Bronchial epithelial cell (primary cell): ENCODE data around the gene ELMO1. TPM values are rescaled to one million over a fixed set of nuclear protein-coding genes. Genes with fewer than 3 reads are reported as not detected.

Experiments used
- DNase-seq: peaks from one replicate; pipeline ENCODE4 v3.0.0-alpha.2; 2010; ENCODE audit warnings: low read depth
- FAIRE-seq: peaks from 2 replicates; lab custom pipeline; 2011; peaks lifted over from hg19 to GRCh38; lab: Jason Lieb, UNC
- H3K27me3 ChIP-seq: 2 replicates; pipeline ENCODE4 v1.5.1; 2011; ENCODE audit warnings: low read length; ENCODE audit not compliant: control insufficient read depth, insufficient read depth
- H3K36me3 ChIP-seq: 2 replicates; pipeline ENCODE4 v1.5.1; 2011; ENCODE audit warnings: low read length; ENCODE audit not compliant: control insufficient read depth, insufficient read depth
- H3K4me3 ChIP-seq: 2 replicates; pipeline ENCODE4 v1.5.1; 2011; ENCODE audit warnings: mild to moderate bottlenecking, low read depth, low read length, control low read depth
- total RNA-seq: library from RNA; depleted of rRNA; stranded (reverse); fragments of >200 nt; gene quantifications from 2 replicates; pipeline ENCODE4 v1.2.1, GENCODE V29; 2014
- TF ChIP-seq, protein P1 (sequence below): IDR thresholded peaks from 2 replicates; pipeline ENCODE4 v1.5.1; 2011; ENCODE audit warnings: mild to moderate bottlenecking, moderate library complexity, low read length, control low read depth, inconsistent platforms; ENCODE audit not compliant: insufficient read depth, severe bottlenecking

Gene ELMO1
- total RNA-seq, 1 donor from 2014 or later = under 0.01 TPM

DNA sequence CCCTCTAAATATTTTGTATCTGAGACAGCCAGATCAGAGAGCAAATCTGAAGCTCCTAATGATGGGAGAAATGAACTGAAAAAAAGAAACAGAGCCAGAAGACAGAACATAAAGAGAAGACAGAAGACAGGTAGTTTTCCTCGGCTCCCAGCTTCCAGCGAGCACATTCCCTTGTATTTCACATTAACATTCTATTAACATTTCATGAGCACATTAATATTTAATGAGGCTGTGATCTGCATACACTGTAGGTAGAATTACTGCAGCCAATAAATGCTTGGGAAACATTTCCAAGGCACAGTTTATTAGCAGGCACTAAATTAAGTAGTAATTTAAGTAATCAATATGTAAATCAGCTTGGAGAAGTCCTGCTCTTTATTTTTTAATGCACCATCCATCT lies 349.9 kb downstream of the ELMO1 start:
- TF ChIP-seq, protein P1, sequence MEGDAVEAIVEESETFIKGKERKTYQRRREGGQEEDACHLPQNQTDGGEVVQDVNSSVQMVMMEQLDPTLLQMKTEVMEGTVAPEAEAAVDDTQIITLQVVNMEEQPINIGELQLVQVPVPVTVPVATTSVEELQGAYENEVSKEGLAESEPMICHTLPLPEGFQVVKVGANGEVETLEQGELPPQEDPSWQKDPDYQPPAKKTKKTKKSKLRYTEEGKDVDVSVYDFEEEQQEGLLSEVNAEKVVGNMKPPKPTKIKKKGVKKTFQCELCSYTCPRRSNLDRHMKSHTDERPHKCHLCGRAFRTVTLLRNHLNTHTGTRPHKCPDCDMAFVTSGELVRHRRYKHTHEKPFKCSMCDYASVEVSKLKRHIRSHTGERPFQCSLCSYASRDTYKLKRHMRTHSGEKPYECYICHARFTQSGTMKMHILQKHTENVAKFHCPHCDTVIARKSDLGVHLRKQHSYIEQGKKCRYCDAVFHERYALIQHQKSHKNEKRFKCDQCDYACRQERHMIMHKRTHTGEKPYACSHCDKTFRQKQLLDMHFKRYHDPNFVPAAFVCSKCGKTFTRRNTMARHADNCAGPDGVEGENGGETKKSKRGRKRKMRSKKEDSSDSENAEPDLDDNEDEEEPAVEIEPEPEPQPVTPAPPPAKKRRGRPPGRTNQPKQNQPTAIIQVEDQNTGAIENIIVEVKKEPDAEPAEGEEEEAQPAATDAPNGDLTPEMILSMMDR = no peak
- Histone ChIP-seq H3K36me3 (no peaks in the 10 kb centered on the region), H3K27me3 (no peaks in the 10 kb centered on the region), H3K4me3 (no peak overlapping the region)
- no peak for FAIRE-seq
- no peak for DNase-seq

DNA sequence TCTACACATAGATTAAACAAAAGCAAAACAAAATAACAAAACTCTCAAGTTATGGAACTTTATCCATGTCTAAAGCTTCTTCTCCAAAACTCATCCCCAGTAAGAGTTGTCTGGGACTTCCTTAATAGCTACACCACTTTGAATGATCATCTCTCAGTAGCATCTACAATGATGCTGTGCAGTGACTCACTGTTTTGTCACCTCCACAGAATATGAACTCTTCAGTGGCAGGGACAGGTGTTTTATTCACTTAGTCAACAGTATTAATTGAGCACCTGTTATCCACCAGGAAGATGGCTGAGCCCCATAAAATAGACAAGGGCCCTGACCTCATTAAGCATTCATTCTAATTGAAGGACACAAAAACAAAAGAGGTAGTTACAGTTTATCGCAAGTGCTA lies 350.7 kb downstream of the ELMO1 start:
- Histone ChIP-seq H3K27me3 (no peaks in the 10 kb centered on the region), H3K4me3 (no peak overlapping the region), H3K36me3 (no peaks in the 10 kb centered on the region)
- peak; percentile 37 for DNase-seq
- TF ChIP-seq, protein P1 = no peak
- FAIRE-seq = no peak

DNA sequence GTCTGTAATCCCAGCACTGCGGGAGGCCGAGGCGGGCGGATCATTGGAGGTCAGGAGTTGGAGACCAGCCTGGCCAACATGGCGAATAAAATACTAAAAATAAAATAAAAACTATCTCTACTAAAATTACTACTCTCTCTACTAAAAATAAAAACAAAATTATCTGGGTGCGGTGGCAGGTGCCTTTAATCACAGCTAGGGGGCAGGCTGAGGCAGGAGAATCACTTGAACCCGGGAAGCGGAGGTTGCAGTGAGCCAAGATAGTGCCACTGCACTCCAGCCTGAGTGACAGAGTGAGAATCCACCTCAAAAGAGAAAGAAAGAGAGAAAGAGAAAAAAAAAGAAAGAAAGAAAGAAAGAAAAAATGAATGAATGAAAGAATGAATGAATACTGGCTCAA lies 351.4 kb downstream of the ELMO1 start:
- FAIRE-seq (no peak), DNase-seq (no peak)
- Histone ChIP-seq H3K4me3 (no peak overlapping the region), H3K27me3 (no peaks in the 10 kb centered on the region), H3K36me3 (no peaks in the 10 kb centered on the region)
- TF ChIP-seq, protein P1 = no peak

DNA sequence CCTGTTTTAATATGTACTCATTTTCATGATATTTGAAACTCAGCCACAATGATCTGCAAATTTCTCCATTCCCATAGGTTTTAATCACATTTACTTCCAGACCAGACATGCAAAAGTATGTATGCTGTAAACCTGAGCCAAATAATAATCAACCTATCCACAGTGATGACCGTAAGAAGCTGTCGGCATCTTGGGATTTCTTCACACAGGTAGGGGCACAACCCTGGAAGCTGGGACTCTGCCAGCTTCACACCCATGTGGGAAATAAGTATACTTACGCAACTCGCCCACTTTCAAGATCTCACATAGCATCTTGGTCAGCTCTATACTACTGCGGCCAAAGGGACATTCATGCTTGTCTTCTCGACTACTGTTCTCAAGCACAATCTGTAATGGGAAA lies 352.3 kb downstream of the ELMO1 start:
- no peaks in the 10 kb centered on the region for H3K27me3 ChIP-seq
- H3K4me3 ChIP-seq = no peak overlapping the region
- TF ChIP-seq, protein P1 = no peak
- DNase-seq (peak; percentile 98), FAIRE-seq (no peak)
- H3K36me3 ChIP-seq = no peaks in the 10 kb centered on the region

DNA sequence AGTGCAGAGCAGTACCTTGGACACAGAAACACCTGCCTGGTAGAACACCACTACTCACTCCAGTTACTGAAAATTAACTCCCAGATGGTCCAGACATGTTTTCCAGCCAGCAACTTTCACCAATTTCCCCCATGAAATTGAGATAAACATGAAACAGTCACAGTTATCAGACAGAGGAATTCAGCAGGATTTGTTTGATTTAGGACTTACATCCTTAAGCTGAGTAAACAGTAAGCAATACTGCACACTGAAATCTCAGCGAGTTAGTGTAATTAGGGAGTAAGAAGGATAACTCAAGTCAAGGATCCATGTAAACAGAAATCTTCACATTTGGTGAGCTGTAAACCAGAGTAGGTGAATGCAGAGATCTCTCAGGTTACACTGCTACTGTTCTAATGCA lies 353.5 kb downstream of the ELMO1 start:
- no peaks in the 10 kb centered on the region for H3K27me3 ChIP-seq
- DNase-seq = peak; percentile 27
- H3K36me3 ChIP-seq = no peaks in the 10 kb centered on the region
- TF ChIP-seq, protein P1 = no peak
- FAIRE-seq = no peak
- no peak overlapping the region for H3K4me3 ChIP-seq

DNA sequence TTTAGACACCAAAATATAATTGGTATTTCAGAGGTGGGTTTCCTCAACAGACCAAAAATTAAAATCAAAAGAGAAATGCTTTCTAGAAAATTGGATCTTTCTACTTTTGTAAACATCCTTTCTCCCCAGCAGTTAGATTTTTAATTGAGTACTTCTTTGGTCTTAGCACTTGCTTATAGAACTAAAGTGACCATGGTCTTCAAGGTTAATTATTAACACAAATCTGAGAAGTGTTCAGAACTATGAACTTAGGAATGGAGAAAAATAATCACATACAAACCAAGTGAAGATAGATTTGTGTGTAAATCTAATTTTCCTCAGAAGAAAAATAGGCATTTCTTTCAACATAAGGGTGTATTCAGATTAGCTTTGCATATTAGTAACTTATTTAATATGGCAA lies 355.4 kb downstream of the ELMO1 start:
- no peak for FAIRE-seq
- no peak overlapping the region for H3K4me3 ChIP-seq
- TF ChIP-seq, protein P1 = no peak
- no peaks in the 10 kb centered on the region for H3K36me3 ChIP-seq
- H3K27me3 ChIP-seq = no peaks in the 10 kb centered on the region
- no peak for DNase-seq
